Measurements from ENCODE around the gene CD164.
A peak's percentile ranks its signal among the peaks of the same experiment; 100 is the strongest.
"Not testable (repeated sequence)": the region's sequence is repeated elsewhere in the genome, so short reads cannot be mapped to it uniquely, and the experiment has no call there.

The CD164 gene

GRCh38 chr6:109370792-109371191, 11.5 kb downstream of the CD164 start:
- Histone ChIP-seq H2BK5ac (ENCODE audit: low read depth, low read length, poor library complexity, severe bottlenecking) (no peak overlapping the region), H2BK120ac (ENCODE audit: low read depth, low read length) (no peak overlapping the region), H3K4ac (ENCODE audit: low read depth in 1 of 2, low read length in 2 of 2) (no peak overlapping the region), H3K9me3 (ENCODE audit: control insufficient read depth, low read length) (no peaks in the 10 kb centered on the region), H3K4me3 (ENCODE audit: insufficient read depth in 1 of 2, low read depth in 1 of 2, low read length in 2 of 2) (no peak overlapping the region), H2BK12ac (ENCODE audit: low read length in 2 of 2) (no peak overlapping the region), H3K4me1 (ENCODE audit: control insufficient read depth, insufficient read depth, low read depth, low read length) (no peaks in the 10 kb centered on the region), H3K27ac (ENCODE audit: low read length, poor library complexity, severe bottlenecking) (peak overlapping the region; percentile 32), H4K8ac (ENCODE audit: low read length) (no peak overlapping the region), H2AFZ (ENCODE audit: low read depth, low read length) (no peak overlapping the region), H2BK15ac (ENCODE audit: low read depth, poor library complexity, severe bottlenecking) (no peak overlapping the region), H3K18ac (ENCODE audit: low read depth in 1 of 2, low read length in 2 of 2) (no peak overlapping the region), H4K91ac (ENCODE audit: low read length) (no peak overlapping the region), H3K36me3 (ENCODE audit: control insufficient read depth in 1 of 2, insufficient read depth in 2 of 2, low read depth in 1 of 2, low read length in 2 of 2) (peaks cover 7 to 100% of the 10 kb centered on the region in 2 experiments), H3K23ac (ENCODE audit: low read length in 2 of 2) (no peak overlapping the region), H3K27me3 (ENCODE audit: control insufficient read depth in 1 of 2, insufficient read depth in 1 of 2, low read length in 2 of 2) (no peaks in the 10 kb centered on the region), H3K79me1 (replicated peaks; ENCODE audit: low read length, poor library complexity, severe bottlenecking) (peaks cover 4% of the 10 kb centered on the region), H2AK5ac (ENCODE audit: low read length, severe bottlenecking) (no peak overlapping the region), H3K9ac (ENCODE audit: low read length) (no peak overlapping the region), H3K4me2 (ENCODE audit: low read length, poor library complexity, severe bottlenecking) (no peak overlapping the region), H3K14ac (ENCODE audit: low read length in 2 of 2) (no peak overlapping the region)
- no peak for DNase-seq
- 81% methylated on average over 3 of the region's 3 CpGs for WGBS

- no peaks in the 10 kb centered on the region for H3K4me1 ChIP-seq (ENCODE audit: control insufficient read depth, insufficient read depth, low read depth, low read length)
Observed at GRCh38 chr6:109370336-109370735, 11.9 kb downstream of the CD164 start.

GRCh38 chr6:109369728-109370127, 12.5 kb downstream of the CD164 start:
- DNase-seq: no peak
- Histone ChIP-seq H3K36me3 (ENCODE audit: control insufficient read depth in 1 of 2, insufficient read depth in 2 of 2, low read depth in 1 of 2, low read length in 2 of 2) (peaks cover 2 to 99% of the 10 kb centered on the region in 2 experiments), H3K23ac (ENCODE audit: low read length in 2 of 2) (no peak overlapping the region), H3K4me1 (ENCODE audit: control insufficient read depth, insufficient read depth, low read depth, low read length) (no peaks in the 10 kb centered on the region), H3K4me3 (ENCODE audit: insufficient read depth in 1 of 2, low read depth in 1 of 2, low read length in 2 of 2) (no peak overlapping the region), H3K79me1 (replicated peaks; ENCODE audit: low read length, poor library complexity, severe bottlenecking) (peaks cover 2% of the 10 kb centered on the region), H3K9ac (ENCODE audit: low read length) (peak overlapping the region; percentile 10), H3K4me2 (ENCODE audit: low read length, poor library complexity, severe bottlenecking) (no peak overlapping the region), H3K27me3 (ENCODE audit: control insufficient read depth in 1 of 2, insufficient read depth in 1 of 2, low read length in 2 of 2) (no peaks in the 10 kb centered on the region), H2BK120ac (ENCODE audit: low read depth, low read length) (no peak overlapping the region), H2BK15ac (ENCODE audit: low read depth, poor library complexity, severe bottlenecking) (no peak overlapping the region), H2AK5ac (ENCODE audit: low read length, severe bottlenecking) (no peak overlapping the region), H2BK5ac (ENCODE audit: low read depth, low read length, poor library complexity, severe bottlenecking) (no peak overlapping the region), H4K8ac (ENCODE audit: low read length) (no peak overlapping the region), H3K9me3 (ENCODE audit: control insufficient read depth, low read length) (no peaks in the 10 kb centered on the region), H4K91ac (ENCODE audit: low read length) (no peak overlapping the region), H3K4ac (ENCODE audit: low read depth in 1 of 2, low read length in 2 of 2) (no peak overlapping the region), H3K14ac (ENCODE audit: low read length in 2 of 2) (no peak overlapping the region), H3K27ac (ENCODE audit: low read length, poor library complexity, severe bottlenecking) (no peak overlapping the region), H2BK12ac (ENCODE audit: low read length in 2 of 2) (no peak overlapping the region), H2AFZ (ENCODE audit: low read depth, low read length) (no peak overlapping the region), H3K18ac (ENCODE audit: low read depth in 1 of 2, low read length in 2 of 2) (no peak overlapping the region)
- no CpG with 5 or more reads among the region's 4 CpGs for WGBS

More at GRCh38 chr6:109370336-109370735, 11.9 kb downstream of the CD164 start:
- Histone ChIP-seq H3K4ac (ENCODE audit: low read depth in 1 of 2, low read length in 2 of 2) (no peak overlapping the region), H2BK120ac (ENCODE audit: low read depth, low read length) (no peak overlapping the region), H3K14ac (ENCODE audit: low read length in 2 of 2) (no peak overlapping the region), H3K9ac (ENCODE audit: low read length) (peak overlapping the region; percentile 10), H3K23ac (ENCODE audit: low read length in 2 of 2) (no peak overlapping the region), H3K79me1 (replicated peaks; ENCODE audit: low read length, poor library complexity, severe bottlenecking) (peaks cover 4% of the 10 kb centered on the region), H2BK15ac (ENCODE audit: low read depth, poor library complexity, severe bottlenecking) (no peak overlapping the region), H3K27me3 (ENCODE audit: control insufficient read depth in 1 of 2, insufficient read depth in 1 of 2, low read length in 2 of 2) (no peaks in the 10 kb centered on the region), H4K91ac (ENCODE audit: low read length) (no peak overlapping the region), H3K36me3 (ENCODE audit: control insufficient read depth in 1 of 2, insufficient read depth in 2 of 2, low read depth in 1 of 2, low read length in 2 of 2) (peaks cover 6 to 99% of the 10 kb centered on the region in 2 experiments), H3K4me2 (ENCODE audit: low read length, poor library complexity, severe bottlenecking) (no peak overlapping the region), H3K9me3 (ENCODE audit: control insufficient read depth, low read length) (no peaks in the 10 kb centered on the region), H3K27ac (ENCODE audit: low read length, poor library complexity, severe bottlenecking) (no peak overlapping the region), H3K4me3 (ENCODE audit: insufficient read depth in 1 of 2, low read depth in 1 of 2, low read length in 2 of 2) (no peak overlapping the region), H4K8ac (ENCODE audit: low read length) (no peak overlapping the region), H2AK5ac (ENCODE audit: low read length, severe bottlenecking) (no peak overlapping the region), H3K18ac (ENCODE audit: low read depth in 1 of 2, low read length in 2 of 2) (no peak overlapping the region), H2AFZ (ENCODE audit: low read depth, low read length) (no peak overlapping the region), H2BK12ac (ENCODE audit: low read length in 2 of 2) (no peak overlapping the region), H2BK5ac (ENCODE audit: low read depth, low read length, poor library complexity, severe bottlenecking) (no peak overlapping the region)
- WGBS: no CpG with 5 or more reads among the region's 1 CpG
- DNase-seq: no peak

GRCh38 chr6:109364382-109365078, 17.7 kb downstream of the CD164 start:
- not testable (repeated sequence) for H4K91ac ChIP-seq (ENCODE audit: low read length); DNase-seq; H2BK120ac ChIP-seq (ENCODE audit: low read depth, low read length); H3K18ac ChIP-seq (ENCODE audit: low read depth in 1 of 2, low read length in 2 of 2); H3K9ac ChIP-seq (ENCODE audit: low read length); H2BK15ac ChIP-seq (ENCODE audit: low read depth, poor library complexity, severe bottlenecking); H2AK5ac ChIP-seq (ENCODE audit: low read length, severe bottlenecking); H3K9me3 ChIP-seq (ENCODE audit: control insufficient read depth, low read length); H3K4me1 ChIP-seq (ENCODE audit: control insufficient read depth, insufficient read depth, low read depth, low read length); H3K4ac ChIP-seq (ENCODE audit: low read depth in 1 of 2, low read length in 2 of 2); H3K27ac ChIP-seq (ENCODE audit: low read length, poor library complexity, severe bottlenecking); H2BK12ac ChIP-seq (ENCODE audit: low read length in 2 of 2); H3K27me3 ChIP-seq (ENCODE audit: control insufficient read depth in 1 of 2, insufficient read depth in 1 of 2, low read length in 2 of 2); H4K8ac ChIP-seq (ENCODE audit: low read length); H3K14ac ChIP-seq (ENCODE audit: low read length in 2 of 2); H3K4me3 ChIP-seq (ENCODE audit: insufficient read depth in 1 of 2, low read depth in 1 of 2, low read length in 2 of 2); H2BK5ac ChIP-seq (ENCODE audit: low read depth, low read length, poor library complexity, severe bottlenecking); H3K4me2 ChIP-seq (ENCODE audit: low read length, poor library complexity, severe bottlenecking); H3K23ac ChIP-seq (ENCODE audit: low read length in 2 of 2); H2AFZ ChIP-seq (ENCODE audit: low read depth, low read length)
- H3K79me1 ChIP-seq (replicated peaks; ENCODE audit: low read length, poor library complexity, severe bottlenecking): peaks cover 21% of the 10 kb centered on the region
- 93% methylated on average over 3 of the region's 5 CpGs for WGBS
- peaks cover 21 to 94% of the 10 kb centered on the region in 2 experiments for H3K36me3 ChIP-seq (ENCODE audit: control insufficient read depth in 1 of 2, insufficient read depth in 2 of 2, low read depth in 1 of 2, low read length in 2 of 2)
